ENCODE results near the gene CLPX. TPM values are rescaled to one million over a fixed set of nuclear protein-coding genes. Genes with fewer than 3 reads are reported as not detected.
"Not testable (repeated sequence)": the region's sequence is repeated elsewhere in the genome, so short reads cannot be mapped to it uniquely, and the experiment has no call there.

CLPX gene
- total RNA-seq, 6 experiments from 2014 or later: 57.6 to 80.9 (median 72.8) TPM

DNA sequence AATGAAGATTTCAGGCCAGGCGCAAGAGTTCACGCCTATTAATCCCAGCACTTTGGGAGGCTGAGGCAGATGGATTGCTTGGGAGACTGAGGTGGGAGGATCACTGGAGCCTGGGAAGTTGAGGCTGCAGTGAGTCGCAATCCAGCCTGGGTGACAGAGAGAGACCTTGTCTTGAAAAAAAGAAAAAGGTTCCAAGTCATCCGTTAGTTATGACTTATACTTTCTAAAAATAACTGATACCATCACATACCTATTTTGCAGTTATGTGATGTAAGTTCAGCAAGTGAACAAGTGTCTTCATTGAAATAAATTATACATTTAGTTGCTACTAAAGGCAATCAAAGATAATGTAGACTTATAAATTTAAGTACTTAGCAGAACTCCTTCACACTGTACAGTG is 22.1 kb downstream of the CLPX start:
- Histone ChIP-seq H3K36me3 (peaks cover 2 to 45% (median 20%) of the 10 kb centered on the region in 4 donors), H3K4me1 (peaks cover 0 to 12% (median 5%) of the 10 kb centered on the region in 4 donors), H3K27ac (no peak overlapping the region), H3K27me3 (no peaks in the 10 kb centered on the region), H3K4me3 (no peak overlapping the region), H3K9me3 (no peaks in the 10 kb centered on the region)
- intact Hi-C loops (cut with DNase I): no loop called here
- no peak for ATAC-seq
- TF ChIP-seq, protein P1, sequence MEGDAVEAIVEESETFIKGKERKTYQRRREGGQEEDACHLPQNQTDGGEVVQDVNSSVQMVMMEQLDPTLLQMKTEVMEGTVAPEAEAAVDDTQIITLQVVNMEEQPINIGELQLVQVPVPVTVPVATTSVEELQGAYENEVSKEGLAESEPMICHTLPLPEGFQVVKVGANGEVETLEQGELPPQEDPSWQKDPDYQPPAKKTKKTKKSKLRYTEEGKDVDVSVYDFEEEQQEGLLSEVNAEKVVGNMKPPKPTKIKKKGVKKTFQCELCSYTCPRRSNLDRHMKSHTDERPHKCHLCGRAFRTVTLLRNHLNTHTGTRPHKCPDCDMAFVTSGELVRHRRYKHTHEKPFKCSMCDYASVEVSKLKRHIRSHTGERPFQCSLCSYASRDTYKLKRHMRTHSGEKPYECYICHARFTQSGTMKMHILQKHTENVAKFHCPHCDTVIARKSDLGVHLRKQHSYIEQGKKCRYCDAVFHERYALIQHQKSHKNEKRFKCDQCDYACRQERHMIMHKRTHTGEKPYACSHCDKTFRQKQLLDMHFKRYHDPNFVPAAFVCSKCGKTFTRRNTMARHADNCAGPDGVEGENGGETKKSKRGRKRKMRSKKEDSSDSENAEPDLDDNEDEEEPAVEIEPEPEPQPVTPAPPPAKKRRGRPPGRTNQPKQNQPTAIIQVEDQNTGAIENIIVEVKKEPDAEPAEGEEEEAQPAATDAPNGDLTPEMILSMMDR (IDR thresholded peaks at IDR 0.05): no peak
- no peak for TF ChIP-seq POLR2A (IDR thresholded peaks at IDR 0.05)
- no peak for DNase-seq
- WGBS (ENCODE audit: insufficient coverage, low coverage, low lambda C conversion rate, missing lambda C conversion rate): 84% methylated on average over 4 of the region's 4 CpGs

DNA sequence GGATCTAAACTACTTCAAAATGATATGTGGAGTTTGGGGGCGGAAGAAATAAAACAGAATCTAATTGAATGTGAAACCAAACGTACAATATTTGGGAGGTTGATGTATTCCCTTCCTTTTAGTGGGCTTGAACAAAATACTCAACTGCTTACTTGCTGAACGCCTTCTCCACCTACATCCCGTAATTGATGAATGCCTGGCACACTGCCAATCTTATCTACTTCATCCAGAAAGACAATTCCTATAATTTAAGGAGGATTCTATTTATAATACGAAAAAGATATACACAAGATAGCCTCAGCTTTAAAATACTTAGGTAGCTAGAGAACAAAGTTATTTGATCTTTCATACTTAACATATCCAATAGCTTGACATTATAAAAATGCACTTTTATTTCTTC is 28.4 kb downstream of the CLPX start:
- WGBS (ENCODE audit: insufficient coverage, low coverage, low lambda C conversion rate, missing lambda C conversion rate): 74% methylated on average over 5 of the region's 5 CpGs
- H3K27ac ChIP-seq: no peak overlapping the region
- peaks cover 0 to 6% (median 3%) of the 10 kb centered on the region in 4 donors for H3K4me1 ChIP-seq
- TF ChIP-seq, protein P1 (IDR thresholded peaks at IDR 0.05): no peak
- no peak for TF ChIP-seq POLR2A (IDR thresholded peaks at IDR 0.05)
- H3K9me3 ChIP-seq: no peaks in the 10 kb centered on the region
- DNase-seq: no peak
- intact Hi-C loops (cut with DNase I): no loop called here
- H3K27me3 ChIP-seq: no peaks in the 10 kb centered on the region
- H3K4me3 ChIP-seq: no peak overlapping the region
- peaks cover 16 to 80% (median 48%) of the 10 kb centered on the region in 4 donors for H3K36me3 ChIP-seq
- no peak for ATAC-seq

- TF ChIP-seq, protein P1 (IDR thresholded peaks at IDR 0.05): no peak
- no peak for TF ChIP-seq POLR2A (IDR thresholded peaks at IDR 0.05)
- Histone ChIP-seq H3K4me3 (no peak overlapping the region), H3K36me3 (peaks cover 16 to 93% (median 51%) of the 10 kb centered on the region in 4 donors), H3K27me3 (no peaks in the 10 kb centered on the region), H3K27ac (peak overlapping the region in 2 of 3 donors; percentile 17 to 56), H3K4me1 (peaks cover 0 to 6% (median 3%) of the 10 kb centered on the region in 4 donors), H3K9me3 (no peaks in the 10 kb centered on the region)
- ATAC-seq (peak; percentile 80 to 96 (median 88)), DNase-seq (peak in 1 of 3 donors; percentile 66)
- 18% methylated on average over 6 of the region's 6 CpGs for WGBS (ENCODE audit: insufficient coverage, low coverage, low lambda C conversion rate, missing lambda C conversion rate)
- intact Hi-C loops (cut with DNase I): no loop called here
Measured at GRCh38 chr15:65154720-65155119, 30.4 kb downstream of the CLPX start.

GRCh38 chr15:65147902-65148301 is 37.2 kb downstream of the CLPX start:
- no peak overlapping the region for H3K27ac ChIP-seq
- no peak for TF ChIP-seq POLR2A (IDR thresholded peaks at IDR 0.05)
- no peak overlapping the region for H3K4me3 ChIP-seq
- peaks cover 5 to 44% (median 13%) of the 10 kb centered on the region in 4 donors for H3K36me3 ChIP-seq
- ATAC-seq (peak in 2 of 4 donors; percentile 53 to 66), DNase-seq (no peak)
- no peaks in the 10 kb centered on the region for H3K27me3 ChIP-seq
- H3K9me3 ChIP-seq: no peaks in the 10 kb centered on the region
- H3K4me1 ChIP-seq: peaks cover 0 to 8% (median 2%) of the 10 kb centered on the region in 4 donors
- WGBS (ENCODE audit: insufficient coverage, low coverage, low lambda C conversion rate, missing lambda C conversion rate): 58% methylated on average over 3 of the region's 3 CpGs
- intact Hi-C loops (cut with DNase I): no loop called here

DNA sequence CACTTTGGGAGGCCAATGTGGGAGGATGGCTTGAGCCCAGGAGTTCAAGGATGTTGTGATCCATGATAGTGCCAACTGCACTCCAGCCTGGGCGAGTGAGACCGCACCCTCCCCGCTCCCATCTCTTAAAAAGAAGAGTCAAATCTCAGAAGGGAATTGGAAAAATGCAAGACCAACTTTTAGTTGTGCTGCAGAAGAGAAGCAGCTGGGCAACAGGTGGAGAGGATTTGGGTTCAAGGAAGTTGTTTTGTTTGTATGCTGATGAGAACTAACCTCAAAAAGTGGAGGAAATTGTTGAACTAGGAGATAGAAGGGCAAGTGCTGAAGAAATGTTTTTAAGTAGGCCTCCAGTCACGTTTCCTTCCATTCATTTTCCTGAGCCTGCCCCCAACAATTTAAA is 38.7 kb downstream of the CLPX start:
- Histone ChIP-seq H3K9me3 (no peaks in the 10 kb centered on the region), H3K27me3 (no peaks in the 10 kb centered on the region), H3K36me3 (peaks cover 0 to 29% (median 6%) of the 10 kb centered on the region in 4 donors), H3K4me3 (no peak overlapping the region), H3K4me1 (peaks cover 0 to 8% (median 2%) of the 10 kb centered on the region in 4 donors), H3K27ac (no peak overlapping the region)
- ATAC-seq (no peak), DNase-seq (no peak)
- TF ChIP-seq, protein P1 (IDR thresholded peaks at IDR 0.05): no peak
- TF ChIP-seq POLR2A (IDR thresholded peaks at IDR 0.05): no peak
- 72% methylated on average over 3 of the region's 4 CpGs for WGBS (ENCODE audit: insufficient coverage, low coverage, low lambda C conversion rate, missing lambda C conversion rate)
- intact Hi-C loops (cut with DNase I): no loop called here

DNA sequence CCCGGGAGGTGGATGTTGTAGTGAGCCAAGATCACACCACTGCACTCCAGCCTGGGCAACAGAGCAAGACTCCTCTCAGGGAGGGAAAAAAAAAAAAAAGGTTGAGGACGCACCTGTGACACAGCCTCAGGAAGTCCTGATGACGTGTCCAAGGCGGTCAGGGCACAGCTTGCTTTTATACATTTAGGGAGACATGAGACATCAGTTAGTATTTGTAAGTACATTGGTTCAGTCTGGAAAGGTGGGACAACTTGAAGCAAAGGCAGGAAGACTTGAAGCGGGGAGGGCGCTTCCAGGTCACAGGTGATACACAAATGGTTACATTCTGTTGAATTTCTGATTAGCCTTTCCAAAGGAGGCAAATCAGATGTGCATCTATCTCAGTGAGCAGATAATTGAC is 46.5 kb downstream of the CLPX start:
- ATAC-seq; H3K36me3 ChIP-seq; intact Hi-C loops (cut with DNase I); H3K4me3 ChIP-seq; H3K9me3 ChIP-seq; H3K27ac ChIP-seq; H3K27me3 ChIP-seq; H3K4me1 ChIP-seq; DNase-seq: not testable (repeated sequence)
- 82% methylated on average over 5 of the region's 6 CpGs for WGBS (ENCODE audit: insufficient coverage, low coverage, low lambda C conversion rate, missing lambda C conversion rate)

DNA sequence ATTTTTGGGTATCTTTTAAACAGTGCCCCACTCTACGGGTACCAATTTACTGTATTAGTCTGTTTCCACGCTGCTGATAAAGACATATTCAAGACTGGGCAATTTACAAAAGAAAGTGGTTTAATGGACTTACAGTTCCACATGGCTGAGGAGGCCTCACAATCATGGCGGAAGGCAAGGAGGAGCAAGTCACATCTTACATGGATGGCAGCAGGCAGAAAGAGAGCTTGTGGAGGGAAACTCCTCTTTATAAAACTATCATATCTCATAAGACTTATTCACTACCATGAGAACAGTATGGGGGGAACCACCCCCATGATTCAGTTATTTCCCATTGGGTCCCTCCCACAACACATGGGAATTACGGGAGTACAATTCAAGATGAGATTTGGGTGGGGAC is 47.2 kb downstream of the CLPX start:
- 96% methylated on average over 4 of the region's 4 CpGs for WGBS (ENCODE audit: insufficient coverage, low coverage, low lambda C conversion rate, missing lambda C conversion rate)

DNA sequence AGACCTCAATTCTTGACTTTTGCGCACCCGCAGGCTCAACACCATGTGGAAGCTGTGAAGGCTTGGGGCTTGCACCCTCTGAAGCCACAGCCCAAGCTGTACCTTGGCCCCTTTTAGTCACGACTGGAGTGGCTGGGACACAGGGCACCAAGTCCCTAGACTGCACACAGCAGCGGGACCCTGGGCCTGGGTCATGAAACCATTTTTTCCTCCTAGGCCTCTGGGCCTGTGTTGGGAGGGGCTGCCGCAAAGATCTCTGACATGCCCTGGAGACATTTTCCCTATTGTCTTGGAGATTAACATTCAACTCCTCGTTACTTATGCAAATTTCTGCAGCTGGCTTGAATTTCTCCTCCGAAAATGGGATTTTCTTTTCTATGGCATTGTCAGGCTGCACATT is 48.1 kb downstream of the CLPX start:
- H3K36me3 ChIP-seq; H3K27ac ChIP-seq; H3K9me3 ChIP-seq; DNase-seq; H3K4me3 ChIP-seq; intact Hi-C loops (cut with DNase I); H3K27me3 ChIP-seq; ATAC-seq: not testable (repeated sequence)
- WGBS (ENCODE audit: insufficient coverage, low coverage, low lambda C conversion rate, missing lambda C conversion rate): 94% methylated on average over 2 of the region's 7 CpGs
- H3K4me1 ChIP-seq: peaks cover 0 to 12% (median 4%) of the 10 kb centered on the region in 4 donors

More for the DNA sequence above, 47.2 kb downstream of the CLPX start:
- H3K27ac ChIP-seq; intact Hi-C loops (cut with DNase I); DNase-seq; H3K4me3 ChIP-seq; ATAC-seq; H3K27me3 ChIP-seq; H3K4me1 ChIP-seq; H3K36me3 ChIP-seq; H3K9me3 ChIP-seq: not testable (repeated sequence)

Measured in right lobe of liver (tissue), 6 donors.